Measurements from ENCODE around the gene INPP4A. TPM values are rescaled to one million over a fixed set of nuclear protein-coding genes. Genes with fewer than 3 reads are reported as not detected.
A peak's percentile ranks its signal among the peaks of the same experiment; 100 is the strongest.

INPP4A gene
- total and polyA plus RNA-seq, 2 of the 13 experiments (the other 11 are each of a cell fraction or from before 2014, with no cell fraction given), result 10.1 to 10.9 TPM

- peak; percentile 91 for TF ChIP-seq MED8 (CRISPR knock-in tag; IDR thresholded peaks at IDR 0.05; ENCODE audit: insufficient replicate concordance)
- TF ChIP-seq AGO1 (IDR thresholded peaks at IDR 0.05; ENCODE audit: low read depth, low read length, poor library complexity, severe bottlenecking), result peak; percentile 77
- TF ChIP-seq ZBTB7B (CRISPR knock-in tag; IDR thresholded peaks at IDR 0.05), result peak; percentile 86
- TF ChIP-seq ARID4A (CRISPR knock-in tag; IDR thresholded peaks at IDR 0.05; ENCODE audit: borderline replicate concordance), result peak; percentile 99
- TF ChIP-seq CENPBD1 (CRISPR knock-in tag; IDR thresholded peaks at IDR 0.05; ENCODE audit: borderline replicate concordance, low read depth), result peak; percentile 59; the same call in 1 of the 2 replicates
- no peak; the same call in 1 of the 2 replicates for TF ChIP-seq THAP7 (CRISPR knock-in tag; IDR thresholded peaks at IDR 0.05)
- peak; percentile 78 for TF ChIP-seq HNRNPLL (IDR thresholded peaks at IDR 0.05; ENCODE audit: low read depth, low read length, poor library complexity, severe bottlenecking)
- TF ChIP-seq ZNF275 (CRISPR knock-in tag; IDR thresholded peaks at IDR 0.05; ENCODE audit: borderline replicate concordance), result peak; percentile 53; the same call in 1 of the 2 replicates
- peak; percentile 87 for TF ChIP-seq RNF2 (conservative IDR thresholded peaks at IDR 0.05; ENCODE audit: low read depth)
- TF ChIP-seq ZNF20 (CRISPR knock-in tag; IDR thresholded peaks at IDR 0.05), result peak; percentile 80; the same call in 1 of the 2 replicates
- no peak for TF ChIP-seq EHMT2 (IDR thresholded peaks at IDR 0.05; ENCODE audit: borderline replicate concordance, low read depth, low read length)
- 0 out of 2 replicates have a peak, but pooled peaks have one; percentile 41 for TF ChIP-seq TEAD2 (CRISPR knock-in tag; IDR thresholded peaks at IDR 0.05)
- TF ChIP-seq E2F2 (CRISPR knock-in tag; IDR thresholded peaks at IDR 0.05; ENCODE audit: borderline replicate concordance), result no peak; the same call in 1 of the 2 replicates
- TF ChIP-seq TCF7 (IDR thresholded peaks at IDR 0.05; ENCODE audit: low read depth), result no peak
- peak; percentile 13; the same call in 1 of the 2 replicates for TF ChIP-seq SIX4 (CRISPR knock-in tag; IDR thresholded peaks at IDR 0.05)
- peak; percentile 52; the same call in 1 of the 2 replicates for TF ChIP-seq ATF1 (CRISPR knock-in tag; IDR thresholded peaks at IDR 0.05)
- TF ChIP-seq KMT2B (CRISPR knock-in tag; IDR thresholded peaks at IDR 0.05), result peak; percentile 99
- TF ChIP-seq MAFK (conservative IDR thresholded peaks at IDR 0.05 in 1 of 2, IDR thresholded peaks at IDR 0.05 in 1 of 2; ENCODE audit: low read length in 2 of 2), result no peak
- peak; percentile 85 for TF ChIP-seq EED (CRISPR knock-in tag; IDR thresholded peaks at IDR 0.05)
Observed at GRCh38 chr2:98608116-98608961, 163.7 kb downstream of the INPP4A start, which contains the start of the genes COA5 and UNC50 (continued).
